NCI-H1436 (cell line): Measurements from ENCODE around the gene CTNND2.
"Not testable (repeated sequence)": the region's sequence is repeated elsewhere in the genome, so short reads cannot be mapped to it uniquely, and the experiment has no call there.

Experiments used
- DNase-seq: peaks from one replicate; lab custom pipeline; 2025; lab: John Stamatoyannopoulos, UW

Gene CTNND2

GRCh38 chr5:11873587-11873986 is 30.7 kb downstream of the CTNND2 start:
- no peak for DNase-seq

GRCh38 chr5:11869203-11869602 is 35.0 kb downstream of the CTNND2 start:
- DNase-seq: no peak

GRCh38 chr5:11863911-11864310 is 40.3 kb downstream of the CTNND2 start:
- DNase-seq: no peak

- DNase-seq: no peak
These were observed 46.9 kb downstream of the CTNND2 start for GRCh38 chr5:11857391-11857790.

DNA sequence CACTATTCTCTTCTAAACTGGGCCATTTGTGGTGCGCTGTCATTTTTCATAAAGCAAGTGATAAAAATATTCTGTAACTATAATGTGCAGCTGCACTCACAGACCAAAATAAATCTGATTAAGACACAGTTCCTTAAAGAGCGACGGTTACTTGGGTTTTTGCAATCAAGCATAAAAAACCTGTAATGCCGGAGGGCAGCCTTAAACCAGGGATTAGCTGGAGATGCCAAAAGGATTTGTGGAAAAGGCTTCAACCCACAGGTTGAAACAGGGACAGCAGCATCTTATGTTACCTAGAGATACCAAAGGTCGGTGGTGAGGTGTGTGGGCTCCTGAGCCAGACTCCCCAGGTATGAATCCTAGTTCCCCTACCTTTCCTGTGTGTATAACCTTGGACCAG is 49.3 kb downstream of the CTNND2 start:
- DNase-seq: no peak

GRCh38 chr5:11853796-11854195 is 50.5 kb downstream of the CTNND2 start:
- DNase-seq: no peak

DNA sequence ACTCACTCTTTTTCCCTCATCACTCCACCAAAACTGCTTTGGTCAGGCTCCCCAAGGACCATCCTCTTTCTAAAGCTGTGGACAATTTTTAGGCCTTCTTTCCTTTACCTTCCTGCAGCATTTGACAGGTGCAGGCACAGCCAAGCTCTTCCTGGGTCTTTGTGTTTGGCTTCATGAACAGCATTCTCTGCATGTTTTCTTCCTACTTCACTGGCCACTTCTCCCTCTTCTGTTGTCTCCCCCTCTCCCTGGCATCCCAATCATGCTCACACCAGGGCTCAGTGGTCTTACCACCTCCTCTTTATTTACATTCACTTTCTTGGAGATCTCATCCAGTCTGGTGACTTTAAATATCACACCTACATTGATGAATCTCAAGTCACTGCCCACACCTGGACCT is 51.1 kb downstream of the CTNND2 start:
- DNase-seq: no peak

GRCh38 chr5:11852717-11853087 is 51.5 kb downstream of the CTNND2 start:
- no peak for DNase-seq

DNA sequence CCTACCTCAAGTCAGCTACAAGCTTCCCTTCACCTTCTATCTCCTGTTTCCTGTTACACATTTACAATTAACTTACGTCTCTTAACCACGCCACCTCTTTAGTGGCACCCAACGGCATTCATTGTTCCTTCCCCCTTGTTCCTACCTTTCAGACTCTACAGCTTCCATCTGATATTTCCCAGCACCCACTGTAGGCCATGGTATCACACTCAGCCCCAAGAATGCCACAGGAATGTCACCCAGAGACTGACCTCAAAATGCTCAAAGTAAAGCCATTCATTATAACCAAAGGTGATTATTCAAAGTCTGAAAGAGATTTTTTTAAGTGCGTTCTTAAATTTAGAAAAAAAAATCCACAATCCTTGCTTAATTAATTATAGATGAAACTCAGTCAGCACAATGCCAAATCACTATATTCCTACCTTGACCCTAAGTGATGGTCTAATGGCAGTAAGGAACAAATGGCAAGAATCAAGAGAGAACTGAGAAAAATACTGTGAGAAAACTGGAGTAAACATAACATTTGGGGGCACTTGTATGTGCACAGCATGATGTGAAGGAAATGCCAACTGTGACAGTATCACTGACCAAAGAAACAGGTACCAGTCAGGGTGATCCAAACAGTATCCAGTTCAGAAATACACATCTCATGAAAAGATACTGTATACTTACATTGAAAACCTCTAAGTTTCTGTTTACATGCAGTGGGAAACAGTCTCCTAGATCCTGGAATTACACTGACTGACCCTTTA is 52.1 kb downstream of the CTNND2 start:
- no peak for DNase-seq

DNA sequence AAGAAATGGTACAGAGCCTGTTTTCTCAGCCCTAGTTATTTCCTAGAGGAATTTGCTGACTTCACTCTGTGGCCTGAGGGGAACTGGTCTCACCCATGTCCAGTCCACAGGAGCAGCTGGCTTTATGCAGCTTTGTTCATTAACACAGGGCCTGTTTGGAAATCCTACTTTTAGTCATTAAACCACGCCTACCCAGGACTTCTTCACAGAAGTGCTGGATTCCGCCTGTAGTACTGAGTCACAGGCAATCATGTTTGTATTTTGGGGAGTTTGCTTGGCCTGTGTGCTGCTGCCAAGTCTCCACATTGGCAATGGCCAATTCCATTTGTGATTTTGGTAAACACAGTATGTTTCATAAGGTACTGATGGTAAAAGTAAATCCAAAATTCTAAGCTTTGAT is 52.8 kb downstream of the CTNND2 start:
- no peak for DNase-seq

GRCh38 chr5:11828566-11828965 is 75.7 kb downstream of the CTNND2 start:
- DNase-seq: not testable (repeated sequence)

- no peak for DNase-seq
These were observed 81.6 kb downstream of the CTNND2 start for GRCh38 chr5:11822598-11822997.

DNA sequence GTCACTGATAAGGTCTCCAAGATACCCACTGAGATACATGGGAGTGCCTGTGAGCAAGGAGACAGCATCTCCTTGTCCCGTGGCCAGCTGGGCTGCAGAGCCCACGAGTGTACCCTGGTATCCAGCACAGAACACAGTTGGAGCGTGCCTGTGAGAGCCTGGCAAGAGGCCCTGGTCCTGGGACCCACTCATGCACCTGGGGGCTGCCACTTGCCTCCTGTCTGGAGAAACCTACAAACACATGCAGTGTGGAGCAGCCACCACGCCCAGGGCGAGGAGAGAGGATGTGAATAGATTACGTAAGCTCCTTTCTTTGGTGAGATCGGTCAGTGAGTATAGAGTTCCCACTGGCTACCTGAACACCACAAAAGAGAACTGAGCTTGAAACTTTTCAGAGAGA is 88.3 kb downstream of the CTNND2 start:
- DNase-seq: no peak

DNA sequence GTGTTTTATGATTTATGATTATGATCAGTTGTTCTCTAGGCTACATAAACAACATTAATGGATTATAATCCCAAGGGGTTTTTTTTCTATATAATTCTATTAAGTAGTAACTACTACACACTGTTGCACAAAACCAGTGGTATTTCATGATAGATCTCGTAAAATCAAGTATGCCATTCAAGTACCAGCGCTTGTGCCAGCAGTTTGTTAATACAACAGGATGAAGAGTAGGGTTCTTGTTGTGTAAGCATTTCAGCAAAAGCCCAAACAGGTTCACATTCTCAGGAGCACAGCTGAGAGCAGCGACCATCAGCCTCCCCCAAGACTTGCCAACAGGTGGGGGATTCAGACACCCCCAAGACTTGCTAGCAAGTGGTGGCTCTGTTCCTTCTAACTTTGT is 88.8 kb downstream of the CTNND2 start:
- no peak for DNase-seq

DNA sequence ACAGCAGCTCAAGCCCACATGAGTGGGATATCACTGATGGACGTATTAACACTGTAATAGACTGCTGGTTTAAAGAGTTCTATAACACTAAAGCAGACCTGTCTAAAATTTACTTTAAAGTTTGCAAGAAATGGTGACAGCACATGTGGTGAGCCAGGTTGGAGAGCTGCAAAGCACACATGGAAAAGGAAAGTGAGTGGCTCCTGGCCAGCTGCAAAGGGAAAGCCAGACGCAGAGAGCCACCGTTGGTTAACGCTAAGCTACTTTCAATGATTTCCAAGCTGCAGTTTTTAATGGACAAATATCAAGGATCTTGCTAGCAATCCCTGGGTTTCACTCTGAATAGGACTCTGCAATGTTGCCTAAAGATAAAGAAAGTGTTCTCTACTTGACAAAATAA is 89.9 kb downstream of the CTNND2 start:
- DNase-seq: no peak

DNA sequence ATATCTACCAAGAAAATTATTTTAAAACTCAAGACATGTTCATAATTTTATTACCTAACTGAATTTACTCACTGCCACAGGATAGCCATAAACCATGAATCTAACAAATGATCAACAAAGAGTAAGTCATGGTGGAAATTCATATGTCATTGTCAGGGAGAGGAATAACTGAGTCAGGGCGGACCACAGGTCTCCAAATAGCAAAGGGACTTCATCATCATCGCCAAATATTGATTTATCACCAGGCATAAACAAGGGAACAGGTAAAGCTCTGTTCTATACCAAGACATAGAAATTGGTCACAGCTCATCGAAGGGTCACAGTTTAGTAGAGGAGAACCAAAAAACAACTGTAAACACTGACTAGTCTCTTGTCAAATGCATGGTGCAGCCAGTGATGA is 94.8 kb downstream of the CTNND2 start:
- DNase-seq: no peak

DNA sequence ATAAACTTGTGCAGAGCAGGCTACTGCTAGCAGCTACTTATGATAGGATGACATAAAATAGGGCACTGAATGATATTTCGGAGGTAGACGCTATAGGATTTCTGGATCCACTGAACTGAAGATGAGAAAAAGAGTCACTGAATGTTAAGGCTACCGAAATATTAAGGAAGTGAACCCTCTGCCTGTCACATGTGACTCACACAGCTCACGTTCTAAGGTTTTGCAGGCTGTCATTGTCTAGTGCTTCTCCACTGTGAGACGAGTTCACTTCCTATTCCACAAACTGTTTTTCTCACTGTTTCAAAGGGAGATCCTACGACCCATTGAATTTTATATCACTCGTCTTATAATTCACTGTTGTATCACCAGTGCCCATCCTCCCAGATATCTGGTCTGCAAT is 100.8 kb downstream of the CTNND2 start:
- DNase-seq: no peak

GRCh38 chr5:11801061-11801460 is 103.2 kb downstream of the CTNND2 start:
- no peak for DNase-seq

DNA sequence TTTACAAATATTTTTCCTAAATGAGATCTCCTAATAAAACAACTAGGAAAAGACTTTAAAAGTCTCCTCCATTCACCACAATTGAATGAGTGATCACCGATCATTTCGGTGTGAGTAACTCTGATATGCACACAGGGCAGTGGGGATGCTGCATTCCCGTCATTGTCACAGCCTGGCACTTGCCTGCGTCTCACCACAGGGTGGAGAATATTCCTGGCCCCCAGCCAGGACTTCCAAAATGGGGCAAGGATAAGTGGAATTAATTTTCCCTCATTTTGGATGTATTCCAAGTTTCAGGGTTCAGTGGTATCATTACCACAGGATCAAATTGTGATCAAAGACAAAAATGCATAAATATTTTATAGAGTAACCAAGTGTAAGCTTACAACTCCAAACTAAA is 107.1 kb downstream of the CTNND2 start:
- DNase-seq: no peak

DNA sequence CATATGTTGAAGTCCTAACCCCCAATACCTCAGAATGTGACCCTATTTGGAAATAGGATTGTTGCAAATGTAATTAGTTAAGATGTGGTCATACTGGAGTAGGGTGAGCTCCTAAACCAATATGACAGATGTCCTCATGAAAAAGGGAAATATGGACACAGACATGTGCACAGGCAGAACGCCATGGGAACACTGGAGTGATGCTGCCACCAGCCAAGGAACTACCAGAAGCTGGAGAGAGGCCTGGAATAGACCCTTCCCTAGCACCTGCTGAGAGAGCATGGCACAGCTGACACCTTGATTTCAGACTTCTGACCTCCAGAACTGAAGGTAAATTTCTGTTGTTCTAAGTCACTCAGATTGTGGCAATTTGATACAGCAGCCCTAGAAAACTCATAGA is 110.8 kb downstream of the CTNND2 start:
- DNase-seq: no peak

GRCh38 chr5:11792621-11793020 is 111.6 kb downstream of the CTNND2 start:
- no peak for DNase-seq

- DNase-seq: no peak
These were observed 112.5 kb downstream of the CTNND2 start for GRCh38 chr5:11791792-11792191.

GRCh38 chr5:11790201-11790600 is 114.0 kb downstream of the CTNND2 start:
- no peak for DNase-seq

DNA sequence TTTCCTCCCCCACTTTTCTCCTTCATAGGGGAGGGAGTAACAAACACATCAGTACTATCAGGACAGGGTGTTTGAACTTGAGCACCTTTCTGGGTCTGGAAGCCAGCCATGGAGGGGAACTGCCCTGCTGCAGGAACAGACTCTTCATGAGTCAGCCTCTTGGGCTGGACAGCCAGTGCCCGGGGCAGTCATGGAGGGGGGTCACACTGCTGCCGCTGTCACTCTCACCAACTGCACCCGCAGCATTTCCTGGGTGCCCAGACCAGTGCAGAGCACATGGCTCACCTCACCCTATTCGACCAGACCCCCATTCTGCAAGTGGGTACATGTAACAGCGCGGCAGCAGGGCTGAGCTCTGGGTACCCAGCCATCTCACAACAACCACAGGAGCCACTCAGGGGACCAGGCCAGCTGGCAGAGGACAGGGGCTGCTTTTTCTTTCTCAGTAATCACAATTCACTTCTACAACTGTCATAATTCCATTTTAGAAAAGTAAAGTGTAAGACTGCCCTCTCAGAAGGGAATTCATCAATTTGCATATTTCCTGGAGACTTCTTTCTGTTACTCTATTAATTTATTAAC is 118.4 kb downstream of the CTNND2 start:
- no peak for DNase-seq
